ENCODE results near the gene DCAF12.
A peak's percentile ranks its signal among the peaks of the same experiment; 100 is the strongest.

DCAF12 gene

DNA sequence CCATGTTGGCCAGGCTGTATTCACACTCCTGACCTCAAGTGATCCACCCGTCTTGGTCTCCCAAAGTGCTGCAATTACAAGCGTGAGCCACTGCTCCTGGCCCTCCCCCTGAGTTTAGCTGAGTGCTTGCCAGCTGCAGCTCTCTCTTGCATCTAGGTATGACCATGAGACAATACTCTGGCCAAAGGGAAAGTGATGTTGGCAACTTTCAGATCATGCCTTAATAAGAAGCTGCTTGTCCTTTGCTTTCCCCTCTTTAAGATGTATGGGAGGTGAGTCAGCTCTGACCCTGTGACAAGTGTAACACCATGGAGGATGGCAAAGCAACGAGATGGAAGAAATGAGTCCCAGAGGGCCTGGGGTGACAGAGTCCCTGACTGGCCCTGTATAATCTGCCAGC lies 18.7 kb upstream of the DCAF12 start:
- H3K27ac ChIP-seq (ENCODE audit: extremely low read depth, low read depth, low read length): no peak overlapping the region
- no peaks in the 10 kb centered on the region for H3K9me3 ChIP-seq (ENCODE audit: control insufficient read depth, insufficient read depth, low read depth, low read length)
- ChIA-PET CTCF (interaction anchor here (0.6 to 1.2 kb wide), 6 partner anchors 11 to 121 kb away, joined by 3 to 5 read pairs (median 4); no protein-coding TSS in a partner anchor), POLR2A (interaction anchor here (0.6 to 1.1 kb wide), 2 partner anchors 12 to 131 kb away, joined by 5 to 6 read pairs; no protein-coding TSS in a partner anchor)
- H3K4me1 ChIP-seq (ENCODE audit: control insufficient read depth, insufficient read depth, low read length): no peaks in the 10 kb centered on the region; the same call in 1 of the 2 replicates
- TF ChIP-seq GLIS1 (tag by site-specific recombination; IDR thresholded peaks at IDR 0.05): 0 out of 2 replicates have a peak, but pooled peaks have one; percentile 8
- TF ChIP-seq, protein P1, sequence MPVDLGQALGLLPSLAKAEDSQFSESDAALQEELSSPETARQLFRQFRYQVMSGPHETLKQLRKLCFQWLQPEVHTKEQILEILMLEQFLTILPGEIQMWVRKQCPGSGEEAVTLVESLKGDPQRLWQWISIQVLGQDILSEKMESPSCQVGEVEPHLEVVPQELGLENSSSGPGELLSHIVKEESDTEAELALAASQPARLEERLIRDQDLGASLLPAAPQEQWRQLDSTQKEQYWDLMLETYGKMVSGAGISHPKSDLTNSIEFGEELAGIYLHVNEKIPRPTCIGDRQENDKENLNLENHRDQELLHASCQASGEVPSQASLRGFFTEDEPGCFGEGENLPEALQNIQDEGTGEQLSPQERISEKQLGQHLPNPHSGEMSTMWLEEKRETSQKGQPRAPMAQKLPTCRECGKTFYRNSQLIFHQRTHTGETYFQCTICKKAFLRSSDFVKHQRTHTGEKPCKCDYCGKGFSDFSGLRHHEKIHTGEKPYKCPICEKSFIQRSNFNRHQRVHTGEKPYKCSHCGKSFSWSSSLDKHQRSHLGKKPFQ (tag by site-specific recombination; IDR thresholded peaks at IDR 0.05): 0 out of 2 replicates have a peak, but pooled peaks have one; percentile 43
- TF ChIP-seq PRDM1 (tag by site-specific recombination; IDR thresholded peaks at IDR 0.05): peak; percentile 78
- no peak for TF ChIP-seq ZNF48 (tag by site-specific recombination; IDR thresholded peaks at IDR 0.05)
- H3K36me3 ChIP-seq (ENCODE audit: control insufficient read depth in 2 of 2, insufficient read depth in 1 of 2, low read length in 2 of 2): no peaks in the 10 kb centered on the region
- H3K4me3 ChIP-seq (ENCODE audit: low read depth, low read length): no peak overlapping the region

DNA sequence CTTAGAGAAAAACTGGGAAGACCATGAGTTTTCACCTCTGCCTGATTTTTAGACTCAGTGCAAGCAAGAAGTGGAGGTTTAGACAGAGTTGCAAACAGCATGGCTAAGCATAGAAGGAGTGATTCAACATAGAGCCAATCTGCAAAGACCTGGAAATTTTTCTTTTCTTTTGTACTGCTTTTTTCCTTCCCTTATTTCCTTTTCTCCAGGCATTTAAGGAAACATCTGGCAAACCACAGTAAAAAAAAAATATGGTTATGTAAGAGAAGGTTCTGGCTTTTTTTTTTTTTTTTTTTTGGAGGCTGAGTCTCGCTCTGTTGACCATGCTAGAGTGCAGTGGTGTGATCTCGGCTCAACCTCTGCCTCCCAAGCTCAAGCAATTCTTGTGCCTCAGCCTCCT lies 16.6 kb upstream of the DCAF12 start:
- CTCF ChIA-PET: interaction anchor here (0.7 to 0.8 kb wide), 2 partner anchors 69 to 131 kb away, joined by 3 read pairs; no protein-coding TSS in a partner anchor
- POLR2A ChIA-PET: no interaction called here
- Histone ChIP-seq H3K36me3 (ENCODE audit: control insufficient read depth in 2 of 2, insufficient read depth in 1 of 2, low read length in 2 of 2) (no peaks in the 10 kb centered on the region), H3K4me3 (ENCODE audit: low read depth, low read length) (no peak overlapping the region), H3K4me1 (ENCODE audit: control insufficient read depth, insufficient read depth, low read length) (no peaks in the 10 kb centered on the region; the same call in 1 of the 2 replicates), H3K9me3 (ENCODE audit: control insufficient read depth, insufficient read depth, low read depth, low read length) (no peaks in the 10 kb centered on the region), H3K27ac (ENCODE audit: extremely low read depth, low read depth, low read length) (no peak overlapping the region)
- TF ChIP-seq, protein P2, sequence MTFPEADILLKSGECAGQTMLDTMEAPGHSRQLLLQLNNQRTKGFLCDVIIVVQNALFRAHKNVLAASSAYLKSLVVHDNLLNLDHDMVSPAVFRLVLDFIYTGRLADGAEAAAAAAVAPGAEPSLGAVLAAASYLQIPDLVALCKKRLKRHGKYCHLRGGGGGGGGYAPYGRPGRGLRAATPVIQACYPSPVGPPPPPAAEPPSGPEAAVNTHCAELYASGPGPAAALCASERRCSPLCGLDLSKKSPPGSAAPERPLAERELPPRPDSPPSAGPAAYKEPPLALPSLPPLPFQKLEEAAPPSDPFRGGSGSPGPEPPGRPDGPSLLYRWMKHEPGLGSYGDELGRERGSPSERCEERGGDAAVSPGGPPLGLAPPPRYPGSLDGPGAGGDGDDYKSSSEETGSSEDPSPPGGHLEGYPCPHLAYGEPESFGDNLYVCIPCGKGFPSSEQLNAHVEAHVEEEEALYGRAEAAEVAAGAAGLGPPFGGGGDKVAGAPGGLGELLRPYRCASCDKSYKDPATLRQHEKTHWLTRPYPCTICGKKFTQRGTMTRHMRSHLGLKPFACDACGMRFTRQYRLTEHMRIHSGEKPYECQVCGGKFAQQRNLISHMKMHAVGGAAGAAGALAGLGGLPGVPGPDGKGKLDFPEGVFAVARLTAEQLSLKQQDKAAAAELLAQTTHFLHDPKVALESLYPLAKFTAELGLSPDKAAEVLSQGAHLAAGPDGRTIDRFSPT (tag by site-specific recombination; IDR thresholded peaks at IDR 0.05): no peak
- TF ChIP-seq ZNF211 (tag by site-specific recombination; IDR thresholded peaks at IDR 0.05; ENCODE audit: low read depth) (no peak), ZBTB10 (tag by site-specific recombination; IDR thresholded peaks at IDR 0.05) (no peak), ZBTB17 (tag by site-specific recombination; IDR thresholded peaks at IDR 0.05) (no peak), ZNF302 (tag by site-specific recombination; IDR thresholded peaks at IDR 0.05; ENCODE audit: low read depth) (no peak), HOXC10 (CRISPR knock-in tag; IDR thresholded peaks at IDR 0.05) (no peak), ZNF394 (tag by site-specific recombination; IDR thresholded peaks at IDR 0.05; ENCODE audit: borderline replicate concordance) (no peak), ZNF335 (tag by site-specific recombination; conservative IDR thresholded peaks at IDR 0.05) (no peak), HOXD13 (CRISPR knock-in tag; IDR thresholded peaks at IDR 0.05; ENCODE audit: borderline replicate concordance) (no peak), FEZF1 (tag by site-specific recombination; IDR thresholded peaks at IDR 0.05) (no peak), GLIS2 (tag by site-specific recombination; IDR thresholded peaks at IDR 0.05) (no peak)
- TF ChIP-seq, protein P3, sequence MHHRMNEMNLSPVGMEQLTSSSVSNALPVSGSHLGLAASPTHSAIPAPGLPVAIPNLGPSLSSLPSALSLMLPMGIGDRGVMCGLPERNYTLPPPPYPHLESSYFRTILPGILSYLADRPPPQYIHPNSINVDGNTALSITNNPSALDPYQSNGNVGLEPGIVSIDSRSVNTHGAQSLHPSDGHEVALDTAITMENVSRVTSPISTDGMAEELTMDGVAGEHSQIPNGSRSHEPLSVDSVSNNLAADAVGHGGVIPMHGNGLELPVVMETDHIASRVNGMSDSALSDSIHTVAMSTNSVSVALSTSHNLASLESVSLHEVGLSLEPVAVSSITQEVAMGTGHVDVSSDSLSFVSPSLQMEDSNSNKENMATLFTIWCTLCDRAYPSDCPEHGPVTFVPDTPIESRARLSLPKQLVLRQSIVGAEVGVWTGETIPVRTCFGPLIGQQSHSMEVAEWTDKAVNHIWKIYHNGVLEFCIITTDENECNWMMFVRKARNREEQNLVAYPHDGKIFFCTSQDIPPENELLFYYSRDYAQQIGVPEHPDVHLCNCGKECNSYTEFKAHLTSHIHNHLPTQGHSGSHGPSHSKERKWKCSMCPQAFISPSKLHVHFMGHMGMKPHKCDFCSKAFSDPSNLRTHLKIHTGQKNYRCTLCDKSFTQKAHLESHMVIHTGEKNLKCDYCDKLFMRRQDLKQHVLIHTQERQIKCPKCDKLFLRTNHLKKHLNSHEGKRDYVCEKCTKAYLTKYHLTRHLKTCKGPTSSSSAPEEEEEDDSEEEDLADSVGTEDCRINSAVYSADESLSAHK (tag by site-specific recombination; IDR thresholded peaks at IDR 0.05): no peak
- TF ChIP-seq, protein P4, sequence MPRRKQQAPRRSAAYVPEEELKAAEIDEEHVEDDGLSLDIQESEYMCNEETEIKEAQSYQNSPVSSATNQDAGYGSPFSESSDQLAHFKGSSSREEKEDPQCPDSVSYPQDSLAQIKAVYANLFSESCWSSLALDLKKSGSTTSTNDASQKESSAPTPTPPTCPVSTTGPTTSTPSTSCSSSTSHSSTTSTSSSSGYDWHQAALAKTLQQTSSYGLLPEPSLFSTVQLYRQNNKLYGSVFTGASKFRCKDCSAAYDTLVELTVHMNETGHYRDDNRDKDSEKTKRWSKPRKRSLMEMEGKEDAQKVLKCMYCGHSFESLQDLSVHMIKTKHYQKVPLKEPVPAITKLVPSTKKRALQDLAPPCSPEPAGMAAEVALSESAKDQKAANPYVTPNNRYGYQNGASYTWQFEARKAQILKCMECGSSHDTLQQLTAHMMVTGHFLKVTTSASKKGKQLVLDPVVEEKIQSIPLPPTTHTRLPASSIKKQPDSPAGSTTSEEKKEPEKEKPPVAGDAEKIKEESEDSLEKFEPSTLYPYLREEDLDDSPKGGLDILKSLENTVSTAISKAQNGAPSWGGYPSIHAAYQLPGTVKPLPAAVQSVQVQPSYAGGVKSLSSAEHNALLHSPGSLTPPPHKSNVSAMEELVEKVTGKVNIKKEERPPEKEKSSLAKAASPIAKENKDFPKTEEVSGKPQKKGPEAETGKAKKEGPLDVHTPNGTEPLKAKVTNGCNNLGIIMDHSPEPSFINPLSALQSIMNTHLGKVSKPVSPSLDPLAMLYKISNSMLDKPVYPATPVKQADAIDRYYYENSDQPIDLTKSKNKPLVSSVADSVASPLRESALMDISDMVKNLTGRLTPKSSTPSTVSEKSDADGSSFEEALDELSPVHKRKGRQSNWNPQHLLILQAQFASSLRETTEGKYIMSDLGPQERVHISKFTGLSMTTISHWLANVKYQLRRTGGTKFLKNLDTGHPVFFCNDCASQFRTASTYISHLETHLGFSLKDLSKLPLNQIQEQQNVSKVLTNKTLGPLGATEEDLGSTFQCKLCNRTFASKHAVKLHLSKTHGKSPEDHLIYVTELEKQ (tag by site-specific recombination; IDR thresholded peaks at IDR 0.05; ENCODE audit: borderline replicate concordance): no peak
- TF ChIP-seq, protein P5, sequence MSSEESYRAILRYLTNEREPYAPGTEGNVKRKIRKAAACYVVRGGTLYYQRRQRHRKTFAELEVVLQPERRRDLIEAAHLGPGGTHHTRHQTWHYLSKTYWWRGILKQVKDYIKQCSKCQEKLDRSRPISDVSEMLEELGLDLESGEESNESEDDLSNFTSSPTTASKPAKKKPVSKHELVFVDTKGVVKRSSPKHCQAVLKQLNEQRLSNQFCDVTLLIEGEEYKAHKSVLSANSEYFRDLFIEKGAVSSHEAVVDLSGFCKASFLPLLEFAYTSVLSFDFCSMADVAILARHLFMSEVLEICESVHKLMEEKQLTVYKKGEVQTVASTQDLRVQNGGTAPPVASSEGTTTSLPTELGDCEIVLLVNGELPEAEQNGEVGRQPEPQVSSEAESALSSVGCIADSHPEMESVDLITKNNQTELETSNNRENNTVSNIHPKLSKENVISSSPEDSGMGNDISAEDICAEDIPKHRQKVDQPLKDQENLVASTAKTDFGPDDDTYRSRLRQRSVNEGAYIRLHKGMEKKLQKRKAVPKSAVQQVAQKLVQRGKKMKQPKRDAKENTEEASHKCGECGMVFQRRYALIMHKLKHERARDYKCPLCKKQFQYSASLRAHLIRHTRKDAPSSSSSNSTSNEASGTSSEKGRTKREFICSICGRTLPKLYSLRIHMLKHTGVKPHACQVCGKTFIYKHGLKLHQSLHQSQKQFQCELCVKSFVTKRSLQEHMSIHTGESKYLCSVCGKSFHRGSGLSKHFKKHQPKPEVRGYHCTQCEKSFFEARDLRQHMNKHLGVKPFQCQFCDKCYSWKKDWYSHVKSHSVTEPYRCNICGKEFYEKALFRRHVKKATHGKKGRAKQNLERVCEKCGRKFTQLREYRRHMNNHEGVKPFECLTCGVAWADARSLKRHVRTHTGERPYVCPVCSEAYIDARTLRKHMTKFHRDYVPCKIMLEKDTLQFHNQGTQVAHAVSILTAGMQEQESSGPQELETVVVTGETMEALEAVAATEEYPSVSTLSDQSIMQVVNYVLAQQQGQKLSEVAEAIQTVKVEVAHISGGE (tag by site-specific recombination; conservative IDR thresholded peaks at IDR 0.05; ENCODE audit: low read depth): no peak
